GM21447 (cell line): Measurements from ENCODE around the gene ADAMTSL4.
"Not testable (repeated sequence)": the region's sequence is repeated elsewhere in the genome, so short reads cannot be mapped to it uniquely, and the experiment has no call there.

Source experiments
- ATAC-seq: cut with Tn5 transposase; IDR thresholded peaks from one replicate; pipeline ENCODE4 v1.9.1; 2021; ENCODE audit not compliant: unreplicated experiment

ADAMTSL4 gene

GRCh38 chr1:150581437-150581836 is 32.2 kb downstream of the ADAMTSL4 start:
- ATAC-seq, result not testable (repeated sequence)

- ATAC-seq, result not testable (repeated sequence)
Observed at GRCh38 chr1:150581962-150582361, 32.8 kb downstream of the ADAMTSL4 start.

GRCh38 chr1:150582371-150582770 is 33.2 kb downstream of the ADAMTSL4 start:
- ATAC-seq, result no peak

- ATAC-seq, result no peak
Observed at GRCh38 chr1:150596095-150596892, 47.1 kb downstream of the ADAMTSL4 start.

GRCh38 chr1:150596976-150597375 is 47.8 kb downstream of the ADAMTSL4 start:
- no peak for ATAC-seq

- not testable (repeated sequence) for ATAC-seq
Observed at GRCh38 chr1:150598346-150598745, 49.1 kb downstream of the ADAMTSL4 start.

GRCh38 chr1:150601540-150601939 is 52.3 kb downstream of the ADAMTSL4 start:
- ATAC-seq, result no peak

- ATAC-seq, result not testable (repeated sequence)
Observed at GRCh38 chr1:150602372-150602771, 53.2 kb downstream of the ADAMTSL4 start.

- no peak for ATAC-seq
Observed at GRCh38 chr1:150603711-150604110, 54.5 kb downstream of the ADAMTSL4 start.

- no peak for ATAC-seq
Observed at GRCh38 chr1:150604226-150604588, 55.0 kb downstream of the ADAMTSL4 start.

GRCh38 chr1:150605451-150605731 is 56.2 kb downstream of the ADAMTSL4 start:
- ATAC-seq, result not testable (repeated sequence)

- ATAC-seq, result no peak
Observed at GRCh38 chr1:150606463-150607142, 57.4 kb downstream of the ADAMTSL4 start.

- ATAC-seq, result no peak
Observed at GRCh38 chr1:150609732-150610131, 60.5 kb downstream of the ADAMTSL4 start.
